HG02970 (cell line): Measurements from ENCODE around the gene PIMREG.

ENCODE experiments used
- ATAC-seq: cut with Tn5 transposase; IDR thresholded peaks from one replicate; pipeline ENCODE4 v1.9.1; 2021; ENCODE audit warnings: mild to moderate bottlenecking, moderate library complexity, moderate number of reproducible peaks; ENCODE audit not compliant: unreplicated experiment, low FRiP score

Gene PIMREG, protein sequence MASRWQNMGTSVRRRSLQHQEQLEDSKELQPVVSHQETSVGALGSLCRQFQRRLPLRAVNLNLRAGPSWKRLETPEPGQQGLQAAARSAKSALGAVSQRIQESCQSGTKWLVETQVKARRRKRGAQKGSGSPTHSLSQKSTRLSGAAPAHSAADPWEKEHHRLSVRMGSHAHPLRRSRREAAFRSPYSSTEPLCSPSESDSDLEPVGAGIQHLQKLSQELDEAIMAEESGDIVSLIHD

DNA sequence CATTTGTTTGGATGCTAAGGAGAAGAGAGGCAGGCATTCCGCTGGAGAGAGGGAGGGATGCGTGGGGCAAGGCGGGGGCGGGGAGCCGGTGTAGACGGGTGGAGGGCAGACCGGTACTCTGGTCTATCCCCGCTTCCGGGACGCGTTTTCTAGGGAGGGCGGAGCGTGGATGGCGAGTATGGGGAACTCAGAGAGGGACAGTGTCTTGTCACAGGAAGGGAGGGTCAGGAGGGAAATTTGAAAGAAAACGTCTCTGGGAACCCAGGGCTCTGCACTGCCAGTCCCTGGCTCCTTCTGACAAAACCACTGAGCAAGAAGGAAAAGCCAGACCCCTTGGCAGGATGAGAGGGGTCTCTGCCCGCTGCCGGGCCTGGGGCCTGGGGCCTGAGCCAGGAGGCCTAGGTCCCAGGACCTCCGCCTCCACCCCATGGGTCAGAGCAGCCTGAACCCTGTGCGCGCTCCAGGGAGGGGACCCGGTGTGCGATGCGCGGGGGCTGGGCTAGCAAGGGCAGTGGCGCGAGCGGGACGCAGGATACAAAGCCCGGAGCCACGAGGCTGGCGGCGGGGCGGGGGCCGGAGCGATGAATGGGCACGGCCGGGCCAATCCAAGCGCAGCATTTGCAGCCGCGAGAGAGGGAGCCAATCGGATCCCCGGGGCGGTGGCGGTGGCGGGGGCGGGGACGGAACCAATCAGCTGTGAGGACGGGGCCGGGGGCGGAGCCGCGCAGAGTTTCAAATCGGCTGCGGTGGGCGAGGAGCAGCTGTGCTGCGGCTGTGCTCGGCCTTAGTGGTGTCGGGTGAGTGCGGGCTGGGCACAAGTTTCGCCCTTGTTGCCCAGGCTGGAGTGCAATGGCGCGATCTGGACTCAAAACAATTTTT lies at the start of gene PIMREG:
TSS of gene PIMREG (plus strand) at position 764 of the 879 bp plus-strand sequence. CDS start 656 bp downstream, outside the sequence.
- peak; percentile 64 for ATAC-seq

DNA sequence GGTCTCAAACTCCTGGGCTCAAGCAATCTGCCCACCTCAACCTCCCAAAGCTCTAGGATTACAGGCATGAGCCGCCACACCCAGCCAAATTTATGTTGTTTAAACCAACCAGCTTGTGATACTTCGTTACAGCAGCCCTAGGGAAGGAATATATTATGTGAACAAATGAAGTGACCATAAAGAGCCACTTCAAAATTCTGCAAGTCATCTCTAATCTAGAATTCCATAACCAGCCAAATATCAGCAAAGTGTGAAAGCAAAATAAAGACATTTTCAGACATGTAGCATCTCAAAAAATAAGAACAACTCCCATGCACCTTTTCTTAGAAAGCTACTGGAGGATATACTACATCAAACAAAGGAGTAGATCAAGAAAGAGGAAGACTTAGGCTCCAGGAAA lies 45.3 kb upstream of the PIMREG start:
- ATAC-seq = no peak

DNA sequence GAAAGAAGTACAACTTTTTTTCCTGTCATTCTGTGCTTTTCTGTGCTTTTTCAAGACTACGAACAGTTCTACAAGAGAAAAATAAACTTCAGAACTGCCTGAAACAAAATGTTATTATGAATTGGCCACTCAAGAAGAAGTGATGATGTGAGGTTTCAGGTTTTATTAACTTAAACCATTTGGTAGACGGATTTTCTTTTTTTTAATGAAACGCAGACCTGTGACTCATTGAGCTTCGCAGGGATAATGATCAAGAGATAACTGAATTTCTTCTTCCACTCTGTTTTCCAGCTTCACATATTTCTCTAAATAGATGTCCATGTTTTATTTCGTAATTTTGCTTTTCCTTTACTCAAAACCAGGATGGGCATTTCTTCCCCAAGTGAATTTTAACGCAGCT lies 42.0 kb upstream of the PIMREG start:
- ATAC-seq = no peak

DNA sequence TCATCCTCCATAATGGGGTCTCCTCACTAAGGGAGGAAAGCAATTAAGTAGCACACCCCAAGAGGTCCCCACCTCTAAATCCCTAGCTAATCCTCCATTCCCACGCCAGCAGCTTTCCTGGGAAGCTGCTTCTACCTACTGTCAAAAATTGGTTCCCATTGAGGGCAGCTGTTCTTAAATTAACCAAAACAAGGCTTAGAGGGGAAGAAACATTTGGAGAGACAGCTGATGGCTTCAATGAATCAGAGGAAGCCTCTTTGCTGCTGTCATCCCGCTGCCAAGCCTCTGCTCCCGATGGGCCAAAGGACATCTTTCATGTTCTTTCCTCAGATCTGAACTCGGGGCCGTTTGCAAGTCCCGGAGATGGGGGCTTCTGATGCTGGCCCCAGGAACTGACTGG lies 36.0 kb upstream of the PIMREG start:
- no peak for ATAC-seq

GRCh38 chr17:6408735-6409134 lies 35.5 kb upstream of the PIMREG start:
- ATAC-seq = no peak

DNA sequence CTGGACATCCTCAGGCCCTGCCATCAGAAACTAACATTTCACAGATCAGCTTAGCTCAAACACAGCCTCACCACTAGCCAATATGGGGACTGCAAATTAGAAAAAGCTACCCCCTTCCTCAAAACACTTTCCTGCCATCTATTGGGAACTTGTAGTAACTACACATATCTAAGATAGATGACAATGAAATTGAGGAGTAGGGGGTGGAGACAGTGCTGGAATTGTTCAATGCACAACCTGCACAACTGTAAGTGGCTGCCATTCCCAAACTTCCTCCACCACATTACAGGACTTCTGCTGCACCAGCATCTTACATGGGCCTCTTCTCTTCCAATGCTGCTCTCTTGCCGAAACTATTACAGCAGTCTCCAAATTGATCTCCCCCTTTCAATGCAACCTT lies 31.2 kb upstream of the PIMREG start:
- no peak for ATAC-seq

DNA sequence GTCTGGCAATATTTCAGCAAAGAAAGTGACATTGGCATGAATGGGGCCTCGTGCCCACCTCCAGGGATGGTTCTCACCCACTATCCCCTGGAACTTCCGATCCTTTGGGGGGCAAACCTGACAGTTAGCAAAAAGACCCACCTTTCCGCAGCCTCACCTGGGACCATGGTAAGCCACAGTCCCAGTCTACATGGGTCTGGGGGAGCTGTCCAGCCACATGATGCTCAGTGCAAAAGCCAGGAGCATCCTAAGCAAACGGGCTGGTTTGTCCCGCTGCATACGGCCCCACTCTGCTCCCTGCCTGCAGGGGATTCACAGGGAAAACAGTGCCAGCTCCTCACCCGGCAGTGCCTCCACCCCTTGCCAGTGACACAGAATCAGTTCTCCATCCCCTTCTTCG lies 28.6 kb upstream of the PIMREG start:
- no peak for ATAC-seq

DNA sequence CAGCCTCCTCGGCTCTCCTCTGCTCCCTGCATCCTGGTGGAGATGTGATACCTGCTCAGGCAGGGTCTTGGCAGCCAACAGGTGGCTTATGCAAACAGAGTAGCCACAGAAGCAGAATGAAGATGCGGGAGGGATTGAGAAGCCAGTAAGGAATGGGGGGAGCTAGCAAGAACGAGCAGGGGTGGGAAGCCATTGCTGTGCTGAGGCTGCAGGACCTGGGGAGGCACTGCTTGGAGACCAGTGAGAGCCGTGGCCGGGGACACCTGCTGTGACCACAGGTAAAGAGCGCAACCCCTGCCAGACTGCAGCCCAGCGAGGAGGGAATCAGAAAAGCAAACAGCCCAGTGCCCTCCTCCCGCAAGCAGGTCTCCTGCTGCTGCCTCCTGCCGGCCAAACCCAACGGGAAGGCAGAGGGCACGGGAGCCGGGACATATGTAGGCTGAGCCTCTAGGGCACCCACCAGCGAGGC lies 24.0 kb upstream of the PIMREG start:
- no peak for ATAC-seq

DNA sequence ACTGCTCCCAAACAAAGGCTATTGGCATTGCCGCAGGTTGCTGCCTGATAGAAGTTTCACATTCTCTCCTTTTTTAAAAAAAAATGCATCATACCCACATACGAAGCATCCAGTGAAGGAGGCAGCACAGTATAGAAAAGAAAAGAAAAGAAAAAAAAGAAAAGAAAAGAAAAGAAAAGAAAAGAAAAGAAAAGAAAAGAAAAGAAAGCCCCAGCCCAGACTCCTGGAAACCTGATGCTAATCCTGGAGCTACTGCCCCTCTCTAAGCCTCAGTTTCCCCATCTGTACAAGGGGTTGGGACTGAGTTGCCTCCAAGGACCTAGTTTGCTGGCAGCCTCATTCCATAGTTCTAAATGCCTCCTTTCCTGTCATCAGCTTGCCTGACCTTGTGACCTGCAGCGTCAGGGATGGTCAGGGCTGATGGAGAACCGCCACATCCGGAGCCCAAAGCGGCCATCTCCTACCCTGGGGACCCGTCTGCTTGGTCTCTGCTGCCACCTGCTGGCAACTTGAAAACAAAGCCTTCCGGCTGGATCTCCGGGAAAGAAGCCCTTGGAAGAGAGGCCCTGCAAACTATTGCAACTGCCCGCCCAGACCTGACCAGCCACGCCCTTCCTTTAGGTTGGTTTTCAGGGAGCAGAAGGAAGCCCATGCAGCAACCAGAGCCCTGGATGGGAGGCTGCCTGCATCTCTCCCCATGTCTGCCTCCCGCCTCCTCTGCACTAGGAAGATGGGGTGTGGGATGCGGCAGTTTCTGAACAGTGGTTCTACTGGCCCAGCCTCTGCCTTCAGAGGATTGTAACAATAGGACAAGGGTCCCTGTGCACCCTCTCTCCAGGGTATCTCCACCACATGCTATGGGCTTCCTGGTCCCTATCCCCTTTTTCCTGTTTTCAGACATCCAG lies 22.3 kb upstream of the PIMREG start:
- ATAC-seq = no peak

DNA sequence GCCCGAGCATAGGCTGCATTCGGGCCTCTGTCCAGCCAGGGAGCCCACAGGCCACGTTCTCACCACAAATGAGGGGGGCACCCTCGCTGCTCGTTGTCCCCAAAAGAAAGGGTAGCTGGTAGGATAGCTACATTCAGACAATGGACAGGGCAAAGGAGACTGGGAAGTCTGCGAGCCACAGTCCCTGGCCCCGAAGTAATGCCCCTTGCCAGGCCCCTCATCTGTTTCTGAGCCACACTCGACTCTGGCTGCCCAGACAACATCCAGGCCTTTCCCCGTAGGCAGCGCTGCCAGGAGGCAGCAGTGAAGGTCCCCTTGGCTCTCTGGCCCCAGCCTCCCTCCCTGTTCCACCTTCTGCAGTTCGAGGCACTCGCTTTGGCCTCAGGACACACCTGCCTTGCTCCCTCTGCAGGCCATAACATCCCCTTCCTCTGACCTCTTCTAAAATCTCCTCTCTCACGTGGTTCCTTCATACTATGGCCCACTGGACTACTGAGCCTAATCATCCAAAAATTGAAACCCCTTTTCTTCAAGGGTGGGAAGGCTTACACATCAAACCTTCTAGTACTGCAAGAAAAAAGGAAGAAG lies 21.5 kb upstream of the PIMREG start:
- no peak for ATAC-seq

DNA sequence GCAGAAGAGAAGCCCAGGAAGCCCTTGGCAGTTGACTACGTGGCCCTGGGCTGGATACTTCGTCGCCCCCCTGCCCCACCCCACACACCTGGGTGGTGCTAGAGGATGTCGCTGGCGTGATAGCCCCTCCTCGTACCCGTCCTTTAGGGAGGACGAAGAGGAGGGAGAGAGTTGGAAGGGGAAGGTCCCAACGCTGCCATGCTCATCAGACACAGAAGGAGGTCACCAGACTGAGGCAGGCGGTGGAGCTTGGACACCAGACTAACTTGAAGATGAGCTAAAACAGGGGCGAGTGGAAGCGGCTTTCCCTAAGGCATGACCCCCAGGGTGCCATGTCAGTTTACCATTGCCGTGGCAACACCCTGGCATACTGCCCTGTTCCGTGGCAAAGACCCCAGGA lies 20.3 kb upstream of the PIMREG start:
- no peak for ATAC-seq

GRCh38 chr17:6425407-6425806 lies 18.8 kb upstream of the PIMREG start:
- no peak for ATAC-seq

GRCh38 chr17:6426356-6427101 lies 17.7 kb upstream of the PIMREG start:
- no peak for ATAC-seq

GRCh38 chr17:6427279-6427781 lies 16.9 kb upstream of the PIMREG start:
- no peak for ATAC-seq

DNA sequence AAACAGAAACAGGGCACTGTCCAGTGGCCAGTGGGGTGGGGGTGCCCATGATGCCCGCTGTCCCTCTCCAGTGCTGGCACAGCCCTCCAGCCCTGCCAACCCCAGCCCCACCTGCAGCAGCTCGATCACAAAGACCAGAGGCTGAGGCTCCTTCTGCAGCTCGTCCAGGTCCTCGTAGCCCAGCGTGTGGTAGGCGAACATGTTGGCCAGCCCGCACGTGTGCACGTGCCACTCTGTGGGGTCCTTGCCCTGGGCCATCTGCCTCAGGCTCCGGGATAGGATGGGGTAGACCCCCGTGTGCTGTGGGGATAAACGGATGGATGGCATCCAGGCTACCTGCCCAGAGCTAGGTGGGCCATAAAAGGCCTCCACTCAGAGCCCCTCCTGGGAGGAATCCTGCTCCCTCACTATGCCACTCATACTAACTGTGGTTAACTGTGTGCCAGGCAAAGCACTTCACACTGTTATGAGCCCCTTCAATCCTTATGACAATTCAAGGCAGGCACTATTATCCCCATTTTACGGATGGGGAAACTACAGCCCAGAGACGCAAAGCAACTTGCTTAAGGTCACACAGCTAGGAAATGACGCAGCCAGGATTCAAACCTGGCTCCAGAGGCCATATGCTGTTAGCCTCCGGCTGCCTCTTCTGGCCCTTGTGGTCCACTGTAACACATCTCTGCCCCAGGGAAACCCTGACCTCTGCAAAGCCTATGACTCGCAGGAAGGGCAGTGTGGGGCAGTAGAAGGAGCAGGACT lies 15.9 kb upstream of the PIMREG start:
- ATAC-seq = no peak

- no peak for ATAC-seq
Observed at GRCh38 chr17:6429266-6429665, 15.0 kb upstream of the PIMREG start.

DNA sequence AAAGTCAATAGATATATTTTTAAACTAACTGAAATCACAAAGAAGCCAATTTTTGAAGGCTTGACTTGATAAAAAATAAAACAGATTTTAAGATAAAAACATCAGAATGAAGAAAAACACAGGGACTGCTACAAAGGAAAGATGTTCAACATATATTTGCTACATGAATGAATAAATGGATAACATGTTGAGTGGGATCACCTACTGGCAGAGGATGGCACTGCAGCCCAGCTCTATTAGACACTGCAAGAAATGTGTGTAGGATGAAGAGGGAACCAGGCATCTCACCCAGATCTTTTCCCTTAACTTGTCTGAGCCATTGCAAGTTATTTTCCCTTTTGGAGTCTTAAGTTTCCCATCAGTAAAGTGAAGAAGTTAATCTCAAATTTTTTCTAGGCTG lies 13.5 kb upstream of the PIMREG start:
- ATAC-seq = no peak

- ATAC-seq = no peak
Observed at GRCh38 chr17:6435051-6435450, 9.2 kb upstream of the PIMREG start, which contains the start of gene AIPL1. Gene AIPL1, minus strand, starts transcription at chr17:6435121. Its CDS starts 17 bp downstream, at chr17:6435104.

DNA sequence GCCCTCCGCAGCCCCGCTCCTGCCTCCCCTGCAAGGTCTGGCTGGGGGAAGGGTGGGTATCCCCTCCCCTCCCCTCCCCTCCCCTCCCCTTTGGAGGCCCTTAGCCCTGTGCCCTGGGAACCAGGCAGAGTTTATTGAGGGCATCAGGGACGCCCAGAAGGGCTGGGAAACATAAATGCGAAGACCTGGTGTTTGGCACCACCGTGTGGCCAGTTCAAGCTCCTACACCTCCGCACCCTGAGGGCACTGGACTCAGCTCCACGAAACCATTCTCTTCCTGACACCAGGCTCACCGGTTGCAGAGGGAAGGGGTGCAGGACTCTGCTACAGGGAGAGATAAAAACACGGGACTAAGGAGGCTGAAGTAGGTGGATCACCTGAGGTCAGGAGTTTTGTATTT lies 8.3 kb upstream of the PIMREG start:
- no peak for ATAC-seq
